Left lobe of liver (tissue), 2 donors: ENCODE results near the gene A2M. TPM values are rescaled to one million over a fixed set of nuclear protein-coding genes. Genes with fewer than 3 reads are reported as not detected.
A peak's percentile ranks its signal among the peaks of the same experiment; 100 is the strongest.

Experiments
- ATAC-seq: fragments of 200-7000 bp; cut with Tn5 transposase; one replicate; pipeline ENCODE4 v1.9.1; 2020; ENCODE audit warnings: mild to moderate bottlenecking, moderate library complexity
- DNase-seq: peaks from one replicate; pipeline ENCODE4 v3.0.0-alpha.2; 2020; ENCODE audit warnings: low spot score
- total RNA-seq: library from RNA; stranded (reverse); gene quantifications from one replicate; pipeline ENCODE4 v1.2.1, GENCODE V29; 2021
- donor health status: DM: no; HTN: no; CAD: no; lungs with moderate emphysema.
- donor health status: DM: no; HTN: yes; CAD: no.

Gene A2M
- total RNA-seq, 1 donor from 2014 or later: 915 TPM

DNA sequence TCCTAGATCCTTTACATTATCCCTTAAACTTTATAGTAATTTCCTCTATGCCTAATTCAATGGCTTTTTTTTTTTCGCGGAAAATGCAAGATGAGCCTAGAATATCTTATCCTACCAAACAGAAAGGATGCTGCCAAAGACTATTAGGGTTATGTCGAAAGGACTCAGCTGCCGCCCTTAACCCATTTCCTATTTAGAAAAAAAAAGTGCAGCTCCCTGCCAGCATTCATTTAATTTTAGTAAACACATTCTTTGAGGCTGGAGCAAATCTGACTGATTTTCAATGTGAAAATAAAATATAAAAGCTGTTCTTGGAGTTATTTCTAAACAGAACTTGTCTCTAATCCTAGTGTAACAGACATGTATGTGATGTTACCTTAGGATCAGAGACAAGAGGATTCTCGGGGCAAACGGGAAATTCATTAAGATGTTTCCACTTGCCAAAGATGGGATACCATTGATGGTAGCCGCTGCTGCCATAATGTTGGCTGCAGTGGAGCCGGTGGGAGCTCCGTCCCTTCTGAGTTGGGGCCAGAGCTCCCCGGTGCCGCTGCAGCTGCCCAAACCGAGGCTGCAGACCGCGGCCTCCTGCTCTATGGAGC lies 8.2 kb upstream of the A2M start:
- no peak for ATAC-seq
- DNase-seq: no peak

DNA sequence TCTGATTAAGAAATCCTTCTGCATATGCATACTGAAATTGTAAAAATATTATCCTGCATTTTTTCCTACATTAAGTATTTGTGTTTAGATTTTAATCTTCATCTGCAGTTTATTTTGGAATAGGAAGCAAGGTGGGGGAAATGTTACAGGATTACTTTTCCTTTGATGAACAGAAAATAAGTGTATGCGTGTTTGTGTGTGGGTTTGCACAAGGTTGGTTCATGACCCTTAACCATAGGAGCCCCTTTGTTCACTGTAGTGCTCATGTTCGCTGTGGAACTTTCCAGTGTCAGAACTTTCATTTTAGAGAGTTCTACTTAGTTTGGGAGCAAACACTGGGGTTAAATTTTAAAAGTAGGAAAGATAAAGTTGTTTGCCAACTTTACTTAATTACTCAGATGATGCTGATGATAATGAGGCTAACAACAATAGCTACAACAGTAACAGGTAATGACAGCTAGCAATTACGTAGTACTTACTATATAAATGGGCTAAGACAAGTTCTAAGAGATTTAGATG lies 6.4 kb upstream of the A2M start:
- ATAC-seq (no peak), DNase-seq (no peak)

DNA sequence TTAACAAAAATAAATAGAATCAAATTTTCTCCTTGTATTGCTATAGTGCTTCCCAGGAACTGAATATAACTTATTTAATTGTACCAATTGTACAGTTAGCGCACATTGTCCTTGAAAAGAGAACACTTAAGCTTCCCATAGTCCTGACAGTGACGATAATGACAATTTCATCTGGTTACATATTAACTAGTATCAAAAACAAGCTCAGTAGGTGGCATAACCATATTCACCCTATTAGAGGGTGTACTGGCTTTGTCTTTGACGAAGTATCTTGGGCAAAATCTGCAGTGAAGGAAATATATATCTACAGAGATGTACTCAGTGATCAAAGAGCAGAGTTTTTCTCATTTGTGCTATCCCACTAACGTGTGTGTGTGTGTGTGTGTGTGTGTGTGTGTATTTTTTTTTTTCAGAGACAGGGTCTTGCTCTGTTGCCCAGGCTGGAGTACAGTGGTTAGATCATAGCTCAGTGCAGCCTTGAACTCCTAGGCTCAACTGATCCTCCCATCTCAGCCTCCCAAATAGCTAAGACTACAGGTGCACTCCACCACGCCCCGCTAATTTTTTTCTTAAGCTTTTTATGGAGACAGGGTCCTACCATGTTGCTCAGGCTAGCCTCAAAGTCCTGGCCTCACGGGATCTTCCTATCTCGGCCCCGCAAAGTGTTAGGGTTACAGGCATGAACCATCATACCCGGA lies 4.9 kb upstream of the A2M start:
- ATAC-seq (peak; percentile 41), DNase-seq (no peak)

DNA sequence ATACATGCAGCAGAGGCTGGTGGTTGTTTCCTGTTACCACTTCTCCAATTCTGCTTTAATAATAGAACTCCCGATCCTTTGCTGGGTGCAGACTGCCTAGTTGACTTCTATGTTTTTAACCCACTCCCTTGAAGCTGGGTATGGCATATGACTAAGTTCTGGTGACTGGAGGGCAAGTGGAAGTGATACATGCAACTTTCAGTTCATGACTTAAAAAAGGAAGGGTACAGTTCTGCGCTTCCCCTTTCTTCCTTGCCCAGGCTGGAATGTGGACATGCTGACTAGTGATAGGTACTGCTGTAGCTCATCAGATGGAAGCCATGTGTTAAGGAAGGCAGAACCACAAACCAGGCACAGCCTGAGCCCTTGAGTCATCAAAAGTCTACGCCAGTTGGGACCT lies 2.4 kb upstream of the A2M start:
- ATAC-seq: no peak
- DNase-seq: no peak

DNA sequence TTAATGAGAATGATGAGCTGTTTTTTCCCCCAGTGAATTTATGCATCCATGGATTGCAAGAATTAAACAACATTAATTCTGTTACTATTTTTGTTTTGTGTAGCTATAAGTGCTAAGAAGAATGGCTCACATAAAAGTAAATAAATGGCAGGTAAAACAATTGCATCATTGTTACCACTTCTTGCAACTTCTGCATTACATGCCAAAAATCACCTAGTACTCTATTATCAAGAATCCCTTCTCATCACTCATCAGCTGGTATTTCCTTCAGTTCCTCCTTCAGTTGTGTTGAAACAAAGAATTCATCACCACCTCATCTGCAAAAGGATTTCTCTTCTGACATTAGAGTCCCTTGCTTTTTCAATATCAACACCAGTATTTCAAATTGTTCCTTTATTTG lies 773 bp downstream of the A2M start:
- ATAC-seq (no peak), DNase-seq (no peak)

DNA sequence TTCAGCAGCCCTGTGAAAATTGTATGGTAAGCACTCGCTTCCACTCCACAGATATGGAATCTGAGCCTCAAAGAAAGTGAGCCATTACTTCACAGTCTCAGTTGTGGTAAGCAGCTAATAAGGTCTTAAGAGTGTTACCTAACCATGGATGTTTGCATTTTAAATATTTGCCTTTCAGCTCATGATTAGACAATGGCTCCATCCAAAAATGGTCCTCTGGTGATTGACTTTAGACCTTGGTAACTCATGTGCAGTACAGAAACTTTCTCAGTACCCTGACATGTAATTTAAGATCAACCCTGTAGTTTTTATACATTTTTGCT lies 1.8 kb downstream of the A2M start:
- ATAC-seq (peak; percentile 52), DNase-seq (no peak)

DNA sequence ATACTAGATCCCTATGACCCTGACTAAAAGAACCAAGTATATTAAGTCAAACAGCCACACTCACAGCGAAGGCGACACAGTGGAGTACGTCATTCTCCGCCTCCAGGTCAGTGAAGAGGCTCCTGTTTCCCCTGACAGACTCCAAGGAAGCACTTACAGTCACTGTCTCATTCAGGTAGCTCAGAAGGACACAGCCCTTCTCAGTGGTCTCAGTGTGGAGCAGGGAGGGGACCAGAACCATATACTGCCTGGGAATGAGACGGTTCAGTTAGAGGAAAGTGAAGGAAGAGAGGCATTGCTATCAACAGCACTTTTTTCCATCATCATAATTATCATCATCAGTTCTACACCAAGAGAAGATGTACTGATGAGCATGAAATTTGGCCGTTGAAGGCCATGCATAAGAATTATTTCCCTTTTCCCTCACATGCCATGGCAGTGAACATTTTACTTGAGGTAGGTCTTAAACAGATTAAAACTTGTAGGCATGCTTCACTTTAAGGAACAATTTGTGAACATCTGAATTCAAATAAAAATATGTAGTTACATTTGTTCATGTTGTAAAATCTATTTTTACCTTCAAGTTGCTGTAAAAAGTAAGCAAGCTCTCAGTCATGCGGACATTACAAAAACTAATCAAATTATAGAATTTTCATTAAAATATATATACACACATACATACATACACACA lies 2.3 kb downstream of the A2M start:
- ATAC-seq: no peak
- DNase-seq: no peak

DNA sequence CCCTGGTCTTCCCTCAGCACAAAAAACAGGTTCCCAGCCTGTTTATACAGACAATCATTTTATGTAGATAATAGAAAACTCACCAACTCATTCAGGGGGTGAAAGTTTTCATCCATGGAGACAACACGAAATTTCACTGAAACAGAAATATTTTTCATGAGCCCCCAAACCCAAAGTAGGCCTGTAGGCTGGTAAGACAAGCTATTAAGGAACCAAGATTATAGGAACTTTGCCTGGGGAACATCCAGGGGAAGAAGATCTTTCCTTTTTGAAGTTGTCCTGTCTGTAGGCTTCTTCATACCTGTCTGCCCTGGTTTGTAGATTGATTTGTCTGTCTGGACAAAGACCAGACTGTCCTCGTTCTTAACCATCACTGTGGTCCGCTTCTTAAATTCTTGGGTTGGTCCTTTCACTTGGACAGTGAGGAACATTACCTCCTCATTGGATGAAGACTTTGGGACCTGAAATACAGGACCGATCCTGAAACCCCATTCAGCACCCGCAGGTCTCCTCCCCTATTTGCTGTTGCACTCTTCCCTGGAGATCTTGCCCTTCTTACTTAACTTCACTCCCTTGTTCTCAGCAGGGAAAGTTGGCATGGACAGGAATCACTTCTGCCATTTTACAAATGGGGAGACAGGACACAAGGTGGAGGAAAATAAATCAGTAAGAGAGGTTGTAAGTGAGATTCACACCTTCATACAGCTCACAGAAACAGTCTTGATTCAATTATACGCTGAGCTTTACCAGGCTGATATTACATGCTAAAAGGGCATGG lies 3.5 kb downstream of the A2M start:
- no peak for ATAC-seq
- no peak for DNase-seq

DNA sequence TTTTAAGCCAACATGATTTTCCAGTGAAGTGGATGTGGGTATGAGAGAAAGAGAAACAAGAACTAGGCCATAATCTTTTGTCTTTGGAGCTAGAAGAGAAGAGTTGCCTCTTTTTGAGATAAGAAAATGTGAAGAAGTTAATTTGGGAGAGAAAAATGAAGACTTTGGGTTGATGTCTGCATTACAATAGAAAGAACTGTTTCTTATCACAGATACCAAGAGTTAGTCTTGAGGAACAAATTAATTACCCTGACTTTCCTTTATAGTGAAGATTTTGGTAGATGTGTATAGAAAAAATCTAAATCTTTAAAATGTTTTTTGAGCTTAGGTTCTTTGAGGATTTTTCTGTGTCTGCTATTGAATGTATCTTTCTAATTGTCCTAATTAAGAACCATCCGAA lies 4.2 kb downstream of the A2M start:
- DNase-seq: no peak
- ATAC-seq: no peak

DNA sequence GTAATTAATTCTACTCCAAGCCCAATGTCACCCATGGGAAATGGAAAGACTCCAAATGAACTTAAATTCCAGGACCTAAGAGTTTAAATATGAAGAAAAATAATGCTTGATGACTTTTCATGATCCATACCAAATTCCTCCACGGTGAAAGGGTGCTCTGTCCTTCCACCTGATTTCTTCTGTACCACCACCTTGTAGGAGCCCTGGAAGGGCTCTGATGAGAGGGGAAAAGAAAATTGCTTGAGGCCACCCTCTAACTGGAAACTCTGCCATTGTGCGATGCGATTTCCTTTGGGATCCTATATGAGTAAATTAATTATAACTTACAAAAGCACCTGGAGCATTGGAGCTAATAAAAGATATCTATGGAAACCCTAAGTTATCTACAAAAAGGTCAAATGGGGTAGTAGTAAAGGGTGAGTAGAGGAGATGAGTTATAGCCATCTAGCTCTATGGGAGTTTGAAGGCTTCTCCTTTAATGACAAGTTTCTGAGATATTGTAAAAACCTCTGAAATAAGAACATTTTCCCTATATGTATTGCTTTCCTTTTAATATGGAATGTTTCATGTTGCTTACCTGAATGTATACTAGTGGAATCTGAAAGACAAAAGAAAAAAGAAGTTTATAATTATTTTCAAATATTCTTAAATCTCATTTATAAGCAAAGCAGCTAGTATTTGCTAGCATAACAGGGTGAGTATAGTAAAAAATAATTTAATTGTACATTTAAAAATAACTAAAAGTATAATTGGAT lies 5.8 kb downstream of the A2M start:
- no peak for ATAC-seq
- no peak for DNase-seq

DNA sequence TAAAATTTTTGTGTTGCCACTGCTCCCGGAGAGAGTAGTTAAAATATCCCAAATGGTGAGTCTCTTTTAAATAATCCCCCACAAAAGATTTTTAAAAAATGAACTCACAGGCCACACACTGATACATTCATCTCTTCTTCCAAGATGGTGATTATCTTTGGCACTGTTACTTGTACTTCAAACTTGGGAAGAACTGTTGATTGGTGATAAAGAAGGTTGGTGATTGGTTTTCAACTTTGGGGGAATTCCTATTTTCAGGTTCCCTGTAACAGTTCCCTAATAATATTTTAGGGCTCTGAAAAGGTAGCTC lies 6.6 kb downstream of the A2M start:
- DNase-seq (no peak), ATAC-seq (no peak)

DNA sequence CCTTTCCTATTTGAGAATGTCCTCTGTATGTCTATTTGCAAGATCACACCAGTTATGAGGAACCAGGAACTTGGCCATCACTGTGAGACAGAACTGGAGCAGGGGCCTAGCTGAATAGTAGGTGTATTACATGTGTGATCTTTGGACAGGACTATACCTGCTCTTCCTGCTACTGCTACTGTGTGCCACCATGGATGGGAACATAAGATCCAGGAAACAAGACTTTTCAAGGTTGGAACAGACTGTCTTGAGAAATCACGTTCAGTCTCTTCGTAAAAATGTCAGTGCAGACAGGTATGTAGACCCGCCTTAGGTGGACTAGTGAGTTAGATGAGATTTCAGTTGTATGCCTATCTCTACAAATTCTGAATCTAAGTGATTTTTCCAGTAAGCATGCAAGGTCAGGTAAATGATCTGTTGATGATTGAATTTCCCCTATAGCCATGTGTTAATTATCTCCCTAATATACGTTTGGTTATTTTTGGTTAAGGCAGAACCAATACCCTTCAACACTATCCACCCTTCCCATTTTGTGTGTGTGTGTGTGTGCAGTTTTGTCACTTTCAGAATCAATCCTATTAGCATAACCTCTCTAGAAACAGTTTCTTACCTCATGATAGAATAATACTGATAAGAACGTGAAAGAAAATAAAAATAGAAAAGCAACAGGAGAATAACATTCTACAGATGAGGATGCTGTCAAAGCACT lies 7.1 kb downstream of the A2M start:
- DNase-seq: no peak
- ATAC-seq: peak; percentile 27

DNA sequence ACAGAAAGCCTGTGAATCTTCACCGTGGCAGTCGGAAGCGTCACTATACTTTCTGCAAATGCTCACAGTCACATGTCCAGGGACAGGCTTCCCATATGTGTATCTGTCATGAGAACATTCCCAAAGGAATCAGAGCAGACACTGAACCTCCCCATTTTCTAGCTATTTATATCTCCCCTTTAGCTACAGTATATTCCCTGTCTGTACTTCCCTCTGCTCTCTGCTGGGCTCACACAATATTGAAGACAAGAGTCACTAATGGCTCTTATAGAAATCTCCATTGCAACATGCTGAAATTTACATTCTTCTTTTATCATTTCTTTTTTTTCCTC lies 8.2 kb downstream of the A2M start:
- DNase-seq (no peak), ATAC-seq (no peak)

DNA sequence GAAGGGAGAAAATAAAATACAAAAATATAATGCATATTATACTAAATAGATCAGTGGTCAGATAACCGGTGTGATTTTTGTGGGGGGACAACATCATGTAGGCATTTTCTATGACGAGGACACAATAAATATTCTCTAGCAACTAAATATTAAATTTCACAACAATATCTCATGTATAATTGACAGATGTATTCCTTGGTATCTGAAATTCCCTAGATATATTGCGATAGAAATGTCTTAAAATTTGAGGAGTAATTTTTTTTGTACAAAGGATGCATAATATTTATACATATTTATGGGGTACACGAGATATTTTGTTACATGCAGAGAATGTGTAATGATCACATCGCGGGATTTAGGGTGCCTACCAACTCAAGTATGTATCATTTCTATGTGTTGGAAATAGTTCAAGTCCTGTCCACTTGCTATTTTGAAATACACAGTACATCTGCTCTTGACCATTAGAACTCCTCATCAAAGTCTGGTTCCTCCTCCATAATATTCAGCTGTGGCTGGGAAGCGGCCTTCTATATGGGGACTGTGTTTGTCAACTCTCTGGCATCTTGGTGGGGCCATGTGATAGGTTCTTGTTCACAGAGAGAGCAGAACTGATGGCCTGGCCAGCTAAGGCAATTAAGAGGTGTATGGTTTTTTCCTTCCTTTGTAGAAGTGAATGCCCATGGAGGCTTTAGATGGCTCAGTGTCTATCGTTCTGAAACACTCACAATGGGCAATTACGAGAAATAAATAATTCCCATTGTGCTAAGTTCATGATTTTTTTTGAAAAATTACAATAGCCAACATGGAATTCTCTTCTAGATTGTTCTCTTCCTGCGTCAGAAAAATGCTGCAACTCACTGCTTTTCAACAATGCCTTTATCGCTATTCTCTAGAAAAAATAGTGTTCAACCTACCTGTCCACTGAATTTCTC lies 8.8 kb downstream of the A2M start:
- no peak for DNase-seq
- ATAC-seq: no peak

DNA sequence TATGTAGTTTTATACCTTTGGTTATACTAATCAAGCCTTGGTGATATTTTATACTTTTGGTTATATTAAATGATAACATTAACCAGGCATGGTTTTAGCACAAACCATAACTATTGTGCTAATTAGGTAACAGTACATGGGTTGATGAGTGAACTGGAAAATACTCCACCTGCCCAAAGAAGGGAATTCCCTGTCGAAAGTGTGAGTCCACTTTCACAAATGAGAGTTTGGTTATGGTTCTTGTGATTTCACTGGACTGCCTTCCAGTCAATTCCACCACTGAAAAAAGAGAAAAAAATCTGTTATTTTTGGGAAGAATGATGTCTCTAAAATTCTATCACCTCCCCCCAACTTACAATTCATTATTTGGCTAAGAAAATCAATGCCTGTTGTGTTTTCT lies 9.7 kb downstream of the A2M start:
- DNase-seq (no peak), ATAC-seq (no peak)

DNA sequence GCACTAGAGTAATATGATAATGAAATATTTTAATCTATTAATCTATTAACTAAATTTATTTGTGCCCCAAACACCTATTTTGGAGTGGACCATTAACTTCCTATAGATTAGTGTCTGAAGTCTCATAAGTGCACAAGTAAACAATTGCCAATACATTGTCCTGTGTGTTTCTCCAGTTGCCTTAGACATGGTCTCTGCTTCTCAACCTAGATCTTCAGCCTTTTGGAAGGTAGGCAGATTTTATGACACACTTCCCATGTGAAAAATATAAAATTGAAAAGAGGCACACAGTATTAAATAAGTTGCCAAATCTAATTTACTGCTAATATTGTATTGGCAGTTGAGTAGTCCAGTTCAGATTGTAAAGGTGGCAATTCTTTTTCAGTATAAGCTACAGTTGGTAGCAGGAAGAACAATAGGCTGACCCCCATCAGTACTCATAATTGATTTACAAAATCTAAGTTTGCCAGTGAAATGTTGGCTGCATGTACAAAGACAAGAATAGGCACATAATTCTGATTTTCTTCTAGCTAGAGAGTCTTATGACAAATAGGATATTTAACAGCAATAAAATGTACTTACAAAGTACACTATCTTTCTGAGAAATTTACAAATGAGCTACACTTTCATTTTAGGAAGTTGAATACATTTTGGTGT lies 10.8 kb downstream of the A2M start:
- ATAC-seq (no peak), DNase-seq (no peak)

DNA sequence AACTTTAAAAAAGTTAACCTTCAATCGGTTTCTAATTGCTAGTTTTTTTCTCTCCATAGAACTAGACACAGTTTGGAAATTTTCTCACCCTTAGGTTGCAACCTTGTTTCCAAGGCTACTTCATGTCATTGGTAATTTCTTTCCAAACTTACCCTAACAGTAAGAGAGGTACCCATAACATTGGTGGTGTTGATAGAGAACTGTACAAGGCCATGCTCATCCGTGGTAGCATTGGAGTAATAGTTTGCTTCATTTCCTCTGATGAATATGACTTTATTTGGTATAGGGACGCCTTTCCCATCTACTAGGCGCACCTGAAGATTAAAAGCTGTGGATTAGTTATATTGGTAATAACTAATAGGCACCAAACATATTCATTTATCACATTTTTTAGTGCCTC lies 11.6 kb downstream of the A2M start:
- DNase-seq (no peak), ATAC-seq (no peak)

DNA sequence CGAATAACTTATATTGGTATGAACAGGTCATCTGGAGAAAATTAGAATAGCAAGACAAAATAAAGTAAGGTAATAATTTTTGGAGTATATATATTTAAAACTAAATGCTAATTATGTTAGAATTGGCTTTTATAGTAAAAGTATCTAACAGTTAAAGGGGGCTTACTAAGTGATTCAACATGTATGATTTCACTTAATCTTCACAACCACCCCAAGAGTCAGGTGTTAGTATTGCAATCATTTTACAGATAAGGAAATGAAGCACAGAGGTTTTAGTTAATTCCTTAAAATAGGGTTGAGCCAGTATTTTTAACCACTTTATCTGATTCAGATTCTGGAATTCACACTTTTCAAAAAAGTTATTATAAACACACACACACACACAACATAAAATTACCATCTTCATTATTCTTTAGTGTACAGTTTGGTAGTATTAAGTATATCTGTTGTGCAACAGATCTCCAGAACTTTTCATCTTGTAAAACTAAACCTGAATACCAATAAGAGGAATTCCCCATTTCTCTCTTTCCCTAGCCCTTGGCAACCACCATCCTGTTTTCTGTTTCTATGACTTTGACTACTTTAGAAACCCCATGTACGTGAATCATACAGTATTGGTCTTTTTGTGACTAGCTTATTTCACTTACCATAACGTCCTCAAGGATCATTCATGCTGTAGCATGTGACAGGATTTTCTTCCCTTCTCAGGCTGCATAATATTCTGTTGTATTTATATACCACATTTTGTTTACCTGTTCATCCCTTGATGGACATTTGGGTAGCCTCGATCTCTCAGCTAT lies 12.5 kb downstream of the A2M start:
- no peak for ATAC-seq
- DNase-seq: no peak
